Measurements from ENCODE around the gene ERCC8. TPM values are rescaled to one million over a fixed set of nuclear protein-coding genes. Genes with fewer than 3 reads are reported as not detected.

The ERCC8 gene
- total and polyA plus RNA-seq, 2 of the 8 experiments (the other 6 are each of a cell fraction or from before 2014, with no cell fraction given): 17.3 TPM

DNA sequence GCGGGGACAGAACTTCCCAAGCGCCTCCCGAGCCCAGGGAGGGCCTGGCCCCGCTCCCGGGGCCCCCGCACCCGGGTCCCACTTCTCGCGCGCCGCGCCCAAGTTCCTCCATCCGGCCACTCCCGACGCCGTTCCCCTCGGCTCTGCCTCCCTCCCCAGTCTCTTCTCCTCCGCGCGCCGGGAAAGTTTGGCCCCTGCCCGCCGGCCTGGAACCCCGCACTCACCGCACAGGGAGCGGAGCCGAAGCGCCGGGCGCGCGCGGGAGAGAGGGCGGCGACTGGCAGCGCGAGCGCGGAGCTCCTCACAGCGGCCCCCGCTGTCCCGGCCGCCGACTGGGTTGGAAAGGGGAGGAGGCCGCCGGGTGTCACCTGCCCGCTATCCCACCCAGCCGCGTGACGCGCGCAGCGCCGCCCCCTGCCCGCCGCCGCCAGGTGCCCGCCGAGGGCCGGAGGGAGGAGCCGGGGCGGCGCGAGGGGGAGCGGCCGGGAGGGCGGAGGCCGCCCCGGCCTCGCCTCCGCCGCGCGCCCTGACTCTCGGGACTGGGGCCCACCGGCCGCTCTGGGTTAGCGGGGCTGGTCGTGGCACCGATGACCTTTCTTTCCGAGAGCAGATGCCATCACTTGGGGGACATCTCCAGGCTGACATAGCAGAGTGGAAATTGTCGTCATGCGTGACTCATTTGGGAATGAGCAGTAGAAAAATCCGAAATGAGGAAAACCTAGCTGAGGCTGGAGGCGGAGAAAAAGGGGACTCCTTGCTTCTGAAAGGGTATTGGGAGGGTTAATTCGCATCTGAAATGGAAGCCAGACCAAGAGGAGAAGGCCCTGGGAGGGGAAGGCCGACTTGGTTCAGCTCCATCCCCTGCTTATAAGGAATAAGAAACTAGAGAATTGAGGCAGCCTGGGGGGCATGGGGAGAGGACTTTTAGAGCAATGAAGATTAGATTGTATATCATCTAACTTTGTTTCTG lies 100.6 kb downstream of the ERCC8 start, which contains the start of gene ELOVL7 (continued):
- TF ChIP-seq, protein P1, sequence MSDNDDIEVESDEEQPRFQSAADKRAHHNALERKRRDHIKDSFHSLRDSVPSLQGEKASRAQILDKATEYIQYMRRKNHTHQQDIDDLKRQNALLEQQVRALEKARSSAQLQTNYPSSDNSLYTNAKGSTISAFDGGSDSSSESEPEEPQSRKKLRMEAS (IDR thresholded peaks at IDR 0.05): peak; percentile 59
- TF ChIP-seq SIN3A (conservative IDR thresholded peaks at IDR 0.05 in 1 of 2, IDR thresholded peaks at IDR 0.05 in 1 of 2; ENCODE audit: low read depth in 1 of 2, low read length in 2 of 2) (no peak; a peak in 1 of 4 replicates), POU5F1 (IDR thresholded peaks at IDR 0.05; ENCODE audit: low read depth, low read length) (no peak)
